ENCODE results near the gene MAML2.

DNA sequence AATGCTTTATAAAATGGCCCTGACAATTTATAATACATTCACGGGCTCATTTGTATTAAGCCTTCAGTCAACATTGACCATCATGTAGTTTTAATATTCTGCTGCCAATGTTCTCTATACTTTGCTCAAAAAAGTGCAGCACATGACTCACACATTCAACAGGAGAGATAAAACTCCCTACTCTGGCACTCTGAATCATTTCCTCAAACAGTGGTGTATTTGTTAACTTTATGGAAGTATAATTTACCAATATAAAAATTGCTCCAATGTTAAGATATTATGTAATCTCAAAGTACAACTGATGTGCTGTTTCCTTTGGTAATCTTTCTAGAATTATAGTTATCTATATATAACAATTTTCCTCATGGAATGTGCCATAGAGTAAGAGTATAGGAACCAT, 39.9 kb downstream of the MAML2 start:
- TF ChIP-seq GABPA (IDR thresholded peaks at IDR 0.05 in 1 of 2, conservative IDR thresholded peaks at IDR 0.05 in 1 of 2): no peak
- no peak for TF ChIP-seq YY1 (IDR thresholded peaks at IDR 0.05)
- TF ChIP-seq, protein P1, sequence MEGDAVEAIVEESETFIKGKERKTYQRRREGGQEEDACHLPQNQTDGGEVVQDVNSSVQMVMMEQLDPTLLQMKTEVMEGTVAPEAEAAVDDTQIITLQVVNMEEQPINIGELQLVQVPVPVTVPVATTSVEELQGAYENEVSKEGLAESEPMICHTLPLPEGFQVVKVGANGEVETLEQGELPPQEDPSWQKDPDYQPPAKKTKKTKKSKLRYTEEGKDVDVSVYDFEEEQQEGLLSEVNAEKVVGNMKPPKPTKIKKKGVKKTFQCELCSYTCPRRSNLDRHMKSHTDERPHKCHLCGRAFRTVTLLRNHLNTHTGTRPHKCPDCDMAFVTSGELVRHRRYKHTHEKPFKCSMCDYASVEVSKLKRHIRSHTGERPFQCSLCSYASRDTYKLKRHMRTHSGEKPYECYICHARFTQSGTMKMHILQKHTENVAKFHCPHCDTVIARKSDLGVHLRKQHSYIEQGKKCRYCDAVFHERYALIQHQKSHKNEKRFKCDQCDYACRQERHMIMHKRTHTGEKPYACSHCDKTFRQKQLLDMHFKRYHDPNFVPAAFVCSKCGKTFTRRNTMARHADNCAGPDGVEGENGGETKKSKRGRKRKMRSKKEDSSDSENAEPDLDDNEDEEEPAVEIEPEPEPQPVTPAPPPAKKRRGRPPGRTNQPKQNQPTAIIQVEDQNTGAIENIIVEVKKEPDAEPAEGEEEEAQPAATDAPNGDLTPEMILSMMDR (IDR thresholded peaks at IDR 0.05; ENCODE audit: low read depth, low read length, missing input control): no peak
- TF ChIP-seq, protein P2, sequence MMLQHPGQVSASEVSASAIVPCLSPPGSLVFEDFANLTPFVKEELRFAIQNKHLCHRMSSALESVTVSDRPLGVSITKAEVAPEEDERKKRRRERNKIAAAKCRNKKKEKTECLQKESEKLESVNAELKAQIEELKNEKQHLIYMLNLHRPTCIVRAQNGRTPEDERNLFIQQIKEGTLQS (IDR thresholded peaks at IDR 0.05): no peak
- TF ChIP-seq FOXA1 (IDR thresholded peaks at IDR 0.05): no peak

Measured in liver (tissue), 3 donors.